ENCODE data around the gene FCSK. TPM values are rescaled to one million over a fixed set of nuclear protein-coding genes. Genes with fewer than 3 reads are reported as not detected.

Gene FCSK
- total RNA-seq, 2 donors from 2014 or later, result 15.0 to 28.3 TPM

DNA sequence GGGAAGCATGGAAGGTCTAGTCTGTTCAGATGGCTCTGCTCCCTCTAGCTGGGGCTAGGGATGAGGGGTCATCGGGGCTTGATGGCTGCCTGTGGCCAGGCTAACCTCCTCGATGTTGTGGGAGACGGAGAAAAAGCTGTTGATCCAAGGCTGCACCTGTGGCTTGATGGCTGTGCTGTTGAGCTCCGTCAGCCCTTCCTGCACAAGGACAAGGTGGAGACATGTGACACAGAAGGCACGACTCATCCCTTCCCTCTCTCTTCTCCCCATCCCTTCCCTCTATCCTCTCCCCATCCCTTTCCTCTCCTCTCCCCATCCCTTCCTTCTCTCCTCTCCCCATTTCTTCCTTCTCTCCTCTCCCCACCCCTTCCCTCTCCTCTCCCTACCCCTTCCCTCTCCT, 28.2 kb downstream of the FCSK start:
- no peak for TF ChIP-seq POLR2A (IDR thresholded peaks at IDR 0.05)
- WGBS, 2 donors, result 75 to 80% methylated on average over 5 of the region's 5 CpGs
- H3K9me3 ChIP-seq, result no peaks in the 10 kb centered on the region
- H3K27me3 ChIP-seq, result no peaks in the 10 kb centered on the region
- H3K4me3 ChIP-seq, result no peak overlapping the region
- DNase-seq (no peak), ATAC-seq (no peak)
- H3K4me1 ChIP-seq, result no peaks in the 10 kb centered on the region
- H3K36me3 ChIP-seq (replicated peaks in 1 of 2; ENCODE audit: insufficient read depth in 1 of 2, low read depth in 2 of 2), result peaks cover 0 to 29% of the 10 kb centered on the region in 2 donors
- intact Hi-C loops (cut with DNase I), result no loop called here
- no peak overlapping the region for H3K27ac ChIP-seq

DNA sequence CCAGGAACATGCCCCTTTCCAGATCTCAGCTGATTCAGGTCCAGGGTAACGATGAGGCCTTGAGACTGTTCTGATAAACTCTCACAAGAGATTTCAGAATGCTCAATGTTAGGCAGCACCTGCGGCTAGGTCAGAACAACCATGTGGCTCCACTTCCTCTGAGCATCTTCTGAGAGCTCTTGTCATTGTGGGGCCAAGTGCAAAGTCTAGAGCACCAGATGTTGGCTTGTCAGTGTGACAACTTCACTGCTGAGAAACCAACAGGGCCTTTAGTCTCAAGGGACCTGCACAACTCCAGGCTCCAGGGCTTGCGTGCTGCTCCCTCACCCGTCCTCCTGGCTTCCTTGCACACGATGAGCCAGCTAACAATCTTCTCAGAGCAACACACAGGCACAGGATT, 29.0 kb downstream of the FCSK start:
- peaks cover 0 to 27% of the 10 kb centered on the region in 2 donors for H3K36me3 ChIP-seq (replicated peaks in 1 of 2; ENCODE audit: insufficient read depth in 1 of 2, low read depth in 2 of 2)
- intact Hi-C loops (cut with DNase I), result no loop called here
- TF ChIP-seq CTCF (IDR thresholded peaks at IDR 0.05), result no peak
- no peak for TF ChIP-seq POLR2A (IDR thresholded peaks at IDR 0.05)
- no peak for ATAC-seq
- no peaks in the 10 kb centered on the region for H3K4me1 ChIP-seq
- no peaks in the 10 kb centered on the region for H3K9me3 ChIP-seq
- no peaks in the 10 kb centered on the region for H3K27me3 ChIP-seq
- H3K27ac ChIP-seq, result no peak overlapping the region
- H3K4me3 ChIP-seq, result no peak overlapping the region
- 81 to 87% methylated on average over 5 of the region's 5 CpGs for WGBS, 2 donors
- DNase-seq, result no peak

- Histone ChIP-seq H3K4me3 (no peak overlapping the region), H3K27me3 (no peaks in the 10 kb centered on the region), H3K36me3 (replicated peaks in 1 of 2; ENCODE audit: insufficient read depth in 1 of 2, low read depth in 2 of 2) (peaks cover 0 to 20% of the 10 kb centered on the region in 2 donors), H3K27ac (no peak overlapping the region), H3K9me3 (no peaks in the 10 kb centered on the region), H3K4me1 (no peaks in the 10 kb centered on the region)
- TF ChIP-seq CTCF (IDR thresholded peaks at IDR 0.05), result no peak
- no peak for TF ChIP-seq POLR2A (IDR thresholded peaks at IDR 0.05)
- no peak for ATAC-seq
- WGBS, 2 donors, result 88 to 97% methylated on average over 2 of the region's 2 CpGs
- no peak for DNase-seq
- intact Hi-C loops (cut with DNase I), result no loop called here
Observed at GRCh38 chr16:70484867-70485266, 30.5 kb downstream of the FCSK start.

DNA sequence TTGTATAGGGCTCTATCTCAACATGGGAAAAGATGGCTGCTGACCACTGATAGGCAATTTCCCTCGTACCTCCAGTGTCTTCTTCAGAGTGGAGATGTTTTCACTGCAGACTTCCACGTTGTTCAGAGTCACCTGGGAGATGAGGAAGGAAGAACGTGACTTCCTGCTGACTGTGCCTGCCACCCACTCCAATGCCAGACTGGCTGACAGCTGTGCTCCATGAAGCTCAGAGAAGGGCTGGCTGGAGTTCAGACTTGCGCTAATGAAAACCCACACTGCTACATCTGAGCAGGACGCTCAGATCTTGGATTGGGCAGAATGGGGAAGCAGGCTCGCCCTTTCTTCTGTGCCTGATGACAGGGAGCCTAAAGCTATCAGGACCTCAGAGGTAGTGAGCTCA, 35.9 kb downstream of the FCSK start:
- H3K4me3 ChIP-seq, result no peak overlapping the region
- no peaks in the 10 kb centered on the region for H3K9me3 ChIP-seq
- peaks cover 0 to 2% of the 10 kb centered on the region in 2 donors for H3K36me3 ChIP-seq (replicated peaks in 1 of 2; ENCODE audit: insufficient read depth in 1 of 2, low read depth in 2 of 2)
- 71 to 88% methylated on average over 2 to 6 of the region's 6 CpGs for WGBS, 2 donors
- TF ChIP-seq POLR2A (IDR thresholded peaks at IDR 0.05) (no peak), CTCF (IDR thresholded peaks at IDR 0.05) (no peak)
- H3K27ac ChIP-seq, result no peak overlapping the region
- intact Hi-C loops (cut with DNase I), result no loop called here
- ATAC-seq (no peak), DNase-seq (peak in 2 of 4 donors; percentile 23 to 30)
- H3K27me3 ChIP-seq, result no peaks in the 10 kb centered on the region
- H3K4me1 ChIP-seq, result no peaks in the 10 kb centered on the region

DNA sequence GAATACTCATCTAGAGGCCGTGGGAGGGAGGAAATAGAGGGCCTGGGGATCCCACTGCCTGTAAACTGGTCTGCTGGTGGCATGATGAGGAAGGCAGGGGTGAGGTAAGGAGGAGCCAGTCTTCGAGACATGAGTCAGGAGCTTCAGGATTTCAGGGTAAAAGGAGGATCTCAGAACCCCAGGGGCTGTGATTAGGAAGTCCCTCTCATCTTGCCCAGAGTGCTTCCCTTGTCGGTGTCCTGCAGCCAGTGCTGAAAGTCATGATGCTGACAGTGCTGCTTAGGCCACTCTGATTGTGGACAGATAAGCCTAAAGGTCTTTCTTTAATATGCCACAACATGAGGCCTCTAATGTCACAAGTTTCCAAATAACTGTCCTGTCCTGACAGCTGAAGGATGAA, 39.4 kb downstream of the FCSK start:
- H3K27me3 ChIP-seq, result no peaks in the 10 kb centered on the region
- intact Hi-C loops (cut with DNase I), result no loop called here
- peaks cover 0 to 28% of the 10 kb centered on the region in 2 donors for H3K36me3 ChIP-seq (replicated peaks in 1 of 2; ENCODE audit: insufficient read depth in 1 of 2, low read depth in 2 of 2)

More for the DNA sequence above, 39.4 kb downstream of the FCSK start:
- Histone ChIP-seq H3K27ac (no peak overlapping the region), H3K4me3 (no peak overlapping the region), H3K4me1 (no peaks in the 10 kb centered on the region), H3K9me3 (no peaks in the 10 kb centered on the region)
- TF ChIP-seq POLR2A (IDR thresholded peaks at IDR 0.05) (no peak), CTCF (IDR thresholded peaks at IDR 0.05) (no peak)
- ATAC-seq, result no peak
- no peak for DNase-seq
- WGBS, 2 donors, result 89 to 92% methylated on average over 2 to 3 of the region's 3 CpGs

Measured in body of pancreas (tissue), 4 donors.